Renal pelvis (tissue), 12 donors: ENCODE measurements around the gene MUC16. TPM values are rescaled to one million over a fixed set of nuclear protein-coding genes. Genes with fewer than 3 reads are reported as not detected.
"Not testable (repeated sequence)": the region's sequence is repeated elsewhere in the genome, so short reads cannot be mapped to it uniquely, and the experiment has no call there.

Source experiments
- DNase-seq: peaks from one replicate; pipeline ENCODE4 v3.0.0-alpha.2; 2013
- long read RNA-seq, 16 experiments: transcript quantifications; one replicate each; lab custom pipeline, GENCODE V29; 2026
- polyA plus RNA-seq, 3 donors: library from polyadenylated mRNA; unstranded; fragments of 120-200 nt; gene quantifications; one replicate each; pipeline ENCODE4 v1.2.1, GENCODE V29; 2013; ENCODE audit not compliant: insufficient read length in 3 of 3

MUC16 gene
- polyA plus RNA-seq: under 1 TPM; 0.01 to 0.06 (median 0.04) TPM
- long read RNA-seq, donor 1: 0 reads
- long read RNA-seq, donor 2: 0 reads
- long read RNA-seq, donor 3: 0 reads
- long read RNA-seq, donor 4: 0 reads
- long read RNA-seq, donor 5: 0 reads
- long read RNA-seq, donor 6: 0 reads
- long read RNA-seq, donor 7: 0 reads
- long read RNA-seq, donor 8: 0 reads
- long read RNA-seq, donor 9: 0 reads
- long read RNA-seq, donor 10: 0 reads
- long read RNA-seq, donor 11: 0 reads
- long read RNA-seq, donor 12: 0 reads
- long read RNA-seq, donor 13: 0 reads
- long read RNA-seq, donor 14: 0 reads
- long read RNA-seq, donor 15: 0 reads
- long read RNA-seq, donor 16: 0 reads

GRCh38 chr19:9009935-9010651 is at the start of gene MUC16:
Gene MUC16 (minus strand): TSS chr19:9010409.
- DNase-seq: no peak

- DNase-seq: peak; percentile 92
Observed at GRCh38 chr19:9058905-9059667, 48.9 kb upstream of the MUC16 start.

GRCh38 chr19:9057505-9058258 is 47.5 kb upstream of the MUC16 start:
- DNase-seq: no peak

GRCh38 chr19:9056131-9056530 is 45.9 kb upstream of the MUC16 start:
- not testable (repeated sequence) for DNase-seq

- DNase-seq: peak; percentile 56
Observed at GRCh38 chr19:9054765-9055164, 44.6 kb upstream of the MUC16 start.

GRCh38 chr19:9054207-9054606 is 44.0 kb upstream of the MUC16 start:
- no peak for DNase-seq

GRCh38 chr19:9053674-9054073 is 43.5 kb upstream of the MUC16 start:
- not testable (repeated sequence) for DNase-seq

GRCh38 chr19:9052894-9053293 is 42.7 kb upstream of the MUC16 start:
- no peak for DNase-seq

GRCh38 chr19:9046694-9047093 is 36.5 kb upstream of the MUC16 start:
- DNase-seq: no peak

GRCh38 chr19:9044449-9044848 is 34.2 kb upstream of the MUC16 start:
- no peak for DNase-seq

GRCh38 chr19:9043524-9043923 is 33.3 kb upstream of the MUC16 start:
- no peak for DNase-seq

GRCh38 chr19:9041023-9041422 is 30.8 kb upstream of the MUC16 start:
- no peak for DNase-seq

- DNase-seq: no peak
Observed at GRCh38 chr19:9040131-9040530, 29.9 kb upstream of the MUC16 start.

- DNase-seq: no peak
Observed at GRCh38 chr19:9039728-9040127, 29.5 kb upstream of the MUC16 start.

GRCh38 chr19:9037400-9038062 is 27.3 kb upstream of the MUC16 start:
- peak; percentile 20 for DNase-seq

GRCh38 chr19:9032136-9032631 is 22.0 kb upstream of the MUC16 start:
- peak; percentile 59 for DNase-seq

- DNase-seq: no peak
Observed at GRCh38 chr19:9018163-9018875, 8.1 kb upstream of the MUC16 start.

- DNase-seq: no peak
Observed at GRCh38 chr19:9014803-9015202, 4.6 kb upstream of the MUC16 start.

GRCh38 chr19:9013988-9014387 is 3.8 kb upstream of the MUC16 start:
- no peak for DNase-seq

- DNase-seq: no peak
Observed at GRCh38 chr19:9011875-9012274, 1.7 kb upstream of the MUC16 start.
